IMR-90 (cell line): Measurements from ENCODE around the gene SASH3.

ENCODE experiments used
- BHLHE40 ChIP-seq: fragments of 150-350 bp; IDR thresholded peaks from 2 replicates; pipeline ENCODE4 v1.6.1; 2016; ENCODE audit warnings: mild to moderate bottlenecking, low read depth, low read length
- CEBPB ChIP-seq: IDR thresholded peaks from 2 replicates; pipeline ENCODE4 v1.6.1; 2012; ENCODE audit warnings: low read depth, low read length, improper control_type of control experiment
- CTCF ChIP-seq: conservative IDR thresholded peaks from 2 replicates; pipeline ENCODE4 v1.5.1; 2012; ENCODE audit warnings: mild to moderate bottlenecking, low read depth, low read length, improper control_type of control experiment
- ELK1 ChIP-seq: fragments of 150-350 bp; IDR thresholded peaks from 2 replicates; pipeline ENCODE4 v1.6.1; 2016; ENCODE audit warnings: low read depth, mild to moderate bottlenecking, low read length, moderate library complexity, borderline replicate concordance
- FOS ChIP-seq: fragments of 150-350 bp; IDR thresholded peaks from 2 replicates; pipeline ENCODE4 v1.6.1; 2016; ENCODE audit warnings: low read depth, low read length
- MAFK ChIP-seq: IDR thresholded peaks from 2 replicates; pipeline ENCODE4 v1.6.1; 2012; ENCODE audit warnings: low read depth, low read length, improper control_type of control experiment
- MAZ ChIP-seq: IDR thresholded peaks from 2 replicates; pipeline ENCODE4 v1.6.1; 2012; ENCODE audit warnings: low read depth, mild to moderate bottlenecking, low read length, improper control_type of control experiment, moderate library complexity, borderline replicate concordance
- NFE2L2 ChIP-seq: fragments of 150-350 bp; IDR thresholded peaks from 2 replicates; pipeline ENCODE4 v1.6.1; 2016; ENCODE audit warnings: low read depth, mild to moderate bottlenecking, low read length
- POLR2A ChIP-seq: IDR thresholded peaks from 2 replicates; pipeline ENCODE4 v1.6.1; 2012; ENCODE audit warnings: mild to moderate bottlenecking, low read depth, low read length
- RAD21 ChIP-seq: IDR thresholded peaks from 2 replicates; pipeline ENCODE4 v1.6.1; 2012; ENCODE audit warnings: low read length, improper control_type of control experiment
- RCOR1 ChIP-seq: IDR thresholded peaks from 2 replicates; pipeline ENCODE4 v1.6.1; 2012; ENCODE audit warnings: mild to moderate bottlenecking, low read length, improper control_type of control experiment; ENCODE audit not compliant: insufficient replicate concordance
- SMC3 ChIP-seq: fragments of 150-350 bp; IDR thresholded peaks from 2 replicates; pipeline ENCODE4 v1.6.1; 2016; ENCODE audit warnings: low read depth, mild to moderate bottlenecking, antibody characterized with exemption, low read length, moderate library complexity
- USF2 ChIP-seq: fragments of 150-350 bp; IDR thresholded peaks from 2 replicates; pipeline ENCODE4 v1.6.1; 2017; ENCODE audit warnings: mild to moderate bottlenecking, antibody characterized with exemption, low read length, low read depth

GRCh38 chrX:129790146-129790545 is 10.4 kb downstream of the SASH3 start:
- TF ChIP-seq CTCF (no peak), POLR2A (no peak), RAD21 (no peak), NFE2L2 (no peak), CEBPB (no peak), ELK1 (no peak), RCOR1 (no peak), MAZ (no peak), SMC3 (no peak), FOS (no peak), BHLHE40 (no peak), USF2 (no peak), MAFK (no peak)
